SJSA1 (cell line): ENCODE data around the gene CALML4. TPM values are rescaled to one million over a fixed set of nuclear protein-coding genes. Genes with fewer than 3 reads are reported as not detected.

Experiments used
- DNase-seq, 2 experiments: peaks; one replicate each; pipeline ENCODE4 v3.0.0-alpha.2; 2015 to 2020; ENCODE audit warnings: low spot score in 2 of 2, low read depth in 1 of 2
- H3K27ac ChIP-seq: fragments of 250-450 bp; sonication (Bioruptor Pico); 2 replicates; pipeline ENCODE4 v1.5.1; 2020; ENCODE audit warnings: mild to moderate bottlenecking, moderate library complexity
- H3K27me3 ChIP-seq: fragments of 250-450 bp; sonication (Bioruptor Pico); replicated peaks from 2 replicates; pipeline ENCODE4 v1.5.1; 2020; ENCODE audit warnings: mild to moderate bottlenecking, moderate library complexity
- H3K36me3 ChIP-seq: fragments of 250-450 bp; sonication (Bioruptor Pico); 2 replicates; pipeline ENCODE4 v1.5.1; 2020; ENCODE audit warnings: mild to moderate bottlenecking
- H3K4me1 ChIP-seq: fragments of 250-450 bp; sonication (Bioruptor Pico); replicated peaks from 2 replicates; pipeline ENCODE4 v1.6.1; 2021; ENCODE audit warnings: mild to moderate bottlenecking
- H3K4me3 ChIP-seq: fragments of 250-450 bp; sonication (Bioruptor Pico); 2 replicates; pipeline ENCODE4 v1.5.1; 2020; ENCODE audit warnings: mild to moderate bottlenecking
- H3K9me3 ChIP-seq: fragments of 250-450 bp; sonication (Bioruptor Pico); replicated peaks from 2 replicates; pipeline ENCODE4 v1.5.1; 2020; ENCODE audit warnings: mild to moderate bottlenecking
- total RNA-seq: library from RNA; depleted of rRNA; stranded (reverse); fragments of >200 nt; shearing (Covaris generic); gene quantifications from 2 replicates; pipeline ENCODE4 v1.2.3, GENCODE V29; 2014; rRNA removed

The CALML4 gene
- total RNA-seq, 1 experiment from 2014 or later = 2.1 TPM

GRCh38 chr15:68151277-68151676 lies 53.9 kb downstream of the CALML4 start:
- Histone ChIP-seq H3K9me3 (no peaks in the 10 kb centered on the region), H3K4me1 (peaks cover 4% of the 10 kb centered on the region; the same call in 1 of the 2 replicates), H3K4me3 (no peak overlapping the region), H3K36me3 (peaks cover 42% of the 10 kb centered on the region), H3K27ac (no peak overlapping the region), H3K27me3 (no peaks in the 10 kb centered on the region)
- DNase-seq = peak in 1 of 2 experiments; percentile 29

GRCh38 chr15:68150187-68150586 lies 54.9 kb downstream of the CALML4 start:
- H3K4me1 ChIP-seq = peaks cover 4% of the 10 kb centered on the region; the same call in 1 of the 2 replicates
- no peak for DNase-seq
- no peak overlapping the region for H3K27ac ChIP-seq
- no peaks in the 10 kb centered on the region for H3K27me3 ChIP-seq
- H3K4me3 ChIP-seq = no peak overlapping the region
- H3K36me3 ChIP-seq = peaks cover 41% of the 10 kb centered on the region
- no peaks in the 10 kb centered on the region for H3K9me3 ChIP-seq

- H3K27me3 ChIP-seq = no peaks in the 10 kb centered on the region
- H3K9me3 ChIP-seq = no peaks in the 10 kb centered on the region
- peaks cover 31% of the 10 kb centered on the region for H3K36me3 ChIP-seq
- no peak overlapping the region for H3K4me3 ChIP-seq
- no peak overlapping the region for H3K27ac ChIP-seq
- DNase-seq = no peak
- H3K4me1 ChIP-seq = peaks cover 4% of the 10 kb centered on the region; the same call in 1 of the 2 replicates
Measured at GRCh38 chr15:68149059-68149458, 56.1 kb downstream of the CALML4 start.

GRCh38 chr15:68148039-68148438 lies 57.1 kb downstream of the CALML4 start:
- H3K27ac ChIP-seq = no peak overlapping the region
- DNase-seq = no peak
- H3K4me1 ChIP-seq = peaks cover 4% of the 10 kb centered on the region; the same call in 1 of the 2 replicates
- peaks cover 22% of the 10 kb centered on the region for H3K36me3 ChIP-seq
- H3K4me3 ChIP-seq = no peak overlapping the region
- no peaks in the 10 kb centered on the region for H3K27me3 ChIP-seq
- no peaks in the 10 kb centered on the region for H3K9me3 ChIP-seq

GRCh38 chr15:68145706-68146105 lies 59.4 kb downstream of the CALML4 start:
- Histone ChIP-seq H3K4me1 (no peaks in the 10 kb centered on the region; the same call in 1 of the 2 replicates), H3K9me3 (no peaks in the 10 kb centered on the region), H3K36me3 (peaks cover 22% of the 10 kb centered on the region), H3K27ac (no peak overlapping the region), H3K27me3 (no peaks in the 10 kb centered on the region), H3K4me3 (no peak overlapping the region)
- DNase-seq = no peak

GRCh38 chr15:68143785-68144184 lies 61.3 kb downstream of the CALML4 start:
- no peak for DNase-seq

GRCh38 chr15:68143129-68143528 lies 62.0 kb downstream of the CALML4 start:
- no peaks in the 10 kb centered on the region for H3K9me3 ChIP-seq
- no peak overlapping the region for H3K27ac ChIP-seq
- no peak for DNase-seq
- no peaks in the 10 kb centered on the region for H3K27me3 ChIP-seq
- H3K4me1 ChIP-seq = no peaks in the 10 kb centered on the region
- H3K4me3 ChIP-seq = no peak overlapping the region
- H3K36me3 ChIP-seq = peaks cover 27% of the 10 kb centered on the region

More at GRCh38 chr15:68143785-68144184, 61.3 kb downstream of the CALML4 start:
- H3K27me3 ChIP-seq = no peaks in the 10 kb centered on the region
- H3K9me3 ChIP-seq = no peaks in the 10 kb centered on the region
- no peaks in the 10 kb centered on the region; the same call in 1 of the 2 replicates for H3K4me1 ChIP-seq
- no peak overlapping the region for H3K4me3 ChIP-seq
- H3K27ac ChIP-seq = no peak overlapping the region
- peaks cover 27% of the 10 kb centered on the region for H3K36me3 ChIP-seq

Other genes with a start within 250 kb of the CALML4 start
- 14.2 and 21.2 TPM in 2 replicates for gene PIAS1, start 151.0 kb downstream of the CALML4 start, total RNA-seq
- gene CLN6, start 24.4 kb upstream of the CALML4 start, total RNA-seq = 12.4 and 30.3 TPM in 2 replicates
- gene FEM1B, start 72.4 kb upstream of the CALML4 start, total RNA-seq = 30.5 and 47.7 TPM in 2 replicates
- gene ITGA11, start 226.8 kb upstream of the CALML4 start, total RNA-seq = 0.34 and 2.0 TPM in 2 replicates